Liver (tissue), 9 donors: ENCODE measurements around the gene CWC25. TPM values are rescaled to one million over a fixed set of nuclear protein-coding genes. Genes with fewer than 3 reads are reported as not detected.

Experiments
- DNase-seq: peaks from one replicate; pipeline ENCODE4 v3.0.0-alpha.2; 2017; ENCODE audit warnings: low spot score
- H3K27ac ChIP-seq, 2 donors: one replicate each; pipeline ENCODE4 v1.7.0; 2013; ENCODE audit warnings: inconsistent platforms in 2 of 2, low read length in 2 of 2, control low read depth in 1 of 2, low read depth in 1 of 2, mild to moderate bottlenecking in 1 of 2
- H3K27me3 ChIP-seq, 4 donors: one replicate each; pipeline versions ENCODE4 v1.6.1 to v1.7.0; 2013; ENCODE audit warnings: low read length in 3 of 4, inconsistent platforms in 1 of 4, mild to moderate bottlenecking in 1 of 4, moderate library complexity in 1 of 4; ENCODE audit not compliant: control insufficient read depth in 4 of 4, insufficient read depth in 4 of 4
- H3K36me3 ChIP-seq, 4 donors: one replicate each; pipeline versions ENCODE4 v1.6.1 to v1.7.0; 2013; ENCODE audit warnings: low read length in 3 of 4, mild to moderate bottlenecking in 3 of 4, low read depth in 1 of 4, moderate library complexity in 1 of 4; ENCODE audit not compliant: control insufficient read depth in 4 of 4, insufficient read depth in 3 of 4
- H3K4me1 ChIP-seq, 4 donors: one replicate each; pipeline versions ENCODE4 v1.6.1 to v1.7.0; 2013; ENCODE audit warnings: low read length in 3 of 4, mild to moderate bottlenecking in 3 of 4, moderate library complexity in 1 of 4; ENCODE audit not compliant: control insufficient read depth in 4 of 4, insufficient read depth in 4 of 4
- H3K4me3 ChIP-seq, 3 donors: one replicate each; pipeline versions ENCODE4 v1.6.1 to v1.7.0; 2013; ENCODE audit warnings: low read length in 3 of 3, control low read depth in 1 of 3, low read depth in 1 of 3, mild to moderate bottlenecking in 1 of 3
- H3K9ac ChIP-seq, 2 donors: one replicate each; pipeline ENCODE4 v1.7.0; 2013; ENCODE audit warnings: low read length in 2 of 2, mild to moderate bottlenecking in 2 of 2, moderate library complexity in 2 of 2, control low read depth in 1 of 2, low read depth in 1 of 2
- H3K9me3 ChIP-seq, 4 donors: one replicate each; pipeline versions ENCODE4 v1.6.1 to v1.7.0; 2013; ENCODE audit warnings: low read length in 3 of 4; ENCODE audit not compliant: control insufficient read depth in 4 of 4
- EGR1 ChIP-seq, 2 donors: IDR thresholded peaks; 2 replicates each; pipeline ENCODE4 v1.6.1; 2016 to 2018; ENCODE audit warnings: antibody characterized with exemption in 2 of 2, low read depth in 2 of 2
- FOXA1 ChIP-seq: IDR thresholded peaks from 2 replicates; pipeline ENCODE4 v1.6.1; 2016; ENCODE audit warnings: antibody characterized with exemption
- FOXA2 ChIP-seq: IDR thresholded peaks from 2 replicates; pipeline ENCODE4 v1.6.1; 2016; ENCODE audit warnings: antibody characterized with exemption
- GABPA ChIP-seq, 2 donors: IDR thresholded peaks in 1 of 2; conservative IDR thresholded peaks in 1 of 2; 2 replicates each; pipeline ENCODE4 v1.6.1; 2016; ENCODE audit warnings: antibody characterized with exemption in 2 of 2, mild to moderate bottlenecking in 1 of 2, moderate library complexity in 1 of 2
- HNF4A ChIP-seq, 2 donors: conservative IDR thresholded peaks; 2 replicates each; pipeline ENCODE4 v1.6.1; 2016; ENCODE audit warnings: antibody characterized with exemption in 2 of 2, mild to moderate bottlenecking in 2 of 2
- HNF4G ChIP-seq: IDR thresholded peaks from 2 replicates; pipeline ENCODE4 v1.6.1; 2016; ENCODE audit warnings: antibody characterized with exemption
- JUND ChIP-seq, 2 donors: IDR thresholded peaks; 2 replicates each; pipeline ENCODE4 v1.6.1; 2016; ENCODE audit warnings: antibody characterized with exemption in 2 of 2
- NR2F2 ChIP-seq: IDR thresholded peaks from 2 replicates; pipeline ENCODE4 v1.6.1; 2016; ENCODE audit warnings: antibody characterized with exemption
- RAD21 ChIP-seq, 2 donors: IDR thresholded peaks; 2 replicates each; pipeline ENCODE4 v1.6.1; 2016; ENCODE audit warnings: antibody characterized with exemption in 2 of 2, mild to moderate bottlenecking in 2 of 2
- RXRA ChIP-seq, 2 donors: IDR thresholded peaks; 2 replicates each; pipeline ENCODE4 v1.6.1; 2017 to 2018; ENCODE audit warnings: antibody characterized with exemption in 2 of 2, mild to moderate bottlenecking in 1 of 2
- SP1 ChIP-seq: IDR thresholded peaks from 2 replicates; pipeline ENCODE4 v1.6.1; 2018; ENCODE audit warnings: antibody characterized with exemption, mild to moderate bottlenecking
- TAF1 ChIP-seq: conservative IDR thresholded peaks from 2 replicates; pipeline ENCODE4 v1.6.1; 2016; ENCODE audit warnings: antibody characterized with exemption, mild to moderate bottlenecking
- YY1 ChIP-seq: IDR thresholded peaks from 2 replicates; pipeline ENCODE4 v1.6.1; 2016; ENCODE audit warnings: antibody characterized with exemption, mild to moderate bottlenecking
- WGBS: extraction: QIAGEN DNeasy Blood & Tissue Kit; methylation state at CpG from one replicate; pipeline ENCODE4 v1.1.7; 2013; 5-methylcytosine and 5-hydroxymethylcytosine counted together
- polyA plus RNA-seq, 2 donors: library from polyadenylated mRNA; stranded (reverse) in 1 of 2; unstranded in 1 of 2; fragments of 200-250 nt in 1 of 2; fragments of >200 nt in 1 of 2; fragmentation: Nextera tagmentation in 1 of 2; extraction: Ambion mirVana in 1 of 2; gene quantifications; one replicate each; pipeline versions ENCODE4 v1.2.1 to v1.2.3, GENCODE V29; 2013 to 2015
- total RNA-seq, 2 donors: library from RNA; depleted of rRNA; stranded (reverse); fragments of >200 nt; gene quantifications; one replicate each; pipeline ENCODE4 v1.2.3, GENCODE V29; 2014
- TF ChIP-seq, protein P1 (sequence below): IDR thresholded peaks from 2 replicates; pipeline ENCODE4 v1.6.1; 2016; ENCODE audit warnings: antibody characterized with exemption
- TF ChIP-seq, protein P2 (sequence below): fragments of 150-350 bp; IDR thresholded peaks from 2 replicates; pipeline ENCODE4 v1.5.1; 2017; ENCODE audit warnings: improper control_type of control experiment, low read depth, low read length; ENCODE audit not compliant: missing input control
- TF ChIP-seq, protein P3 (sequence below): IDR thresholded peaks from 2 replicates; pipeline ENCODE4 v1.6.1; 2016; ENCODE audit warnings: antibody characterized with exemption
- TF ChIP-seq, protein P4 (sequence below): IDR thresholded peaks from 2 replicates; pipeline ENCODE4 v1.6.1; 2016; ENCODE audit warnings: antibody characterized with exemption
- TF ChIP-seq, protein P5 (sequence below): IDR thresholded peaks from 2 replicates; pipeline ENCODE4 v1.6.1; 2016; ENCODE audit warnings: antibody characterized with exemption, mild to moderate bottlenecking
- donor health status: healthy.
- donor health status: healthy.
- donor health status: healthy.
- donor health status: healthy.
- donor health status: healthy.

CWC25 gene
- total and polyA plus RNA-seq, 4 donors = 5.7 to 10.0 (median 7.4) TPM

DNA sequence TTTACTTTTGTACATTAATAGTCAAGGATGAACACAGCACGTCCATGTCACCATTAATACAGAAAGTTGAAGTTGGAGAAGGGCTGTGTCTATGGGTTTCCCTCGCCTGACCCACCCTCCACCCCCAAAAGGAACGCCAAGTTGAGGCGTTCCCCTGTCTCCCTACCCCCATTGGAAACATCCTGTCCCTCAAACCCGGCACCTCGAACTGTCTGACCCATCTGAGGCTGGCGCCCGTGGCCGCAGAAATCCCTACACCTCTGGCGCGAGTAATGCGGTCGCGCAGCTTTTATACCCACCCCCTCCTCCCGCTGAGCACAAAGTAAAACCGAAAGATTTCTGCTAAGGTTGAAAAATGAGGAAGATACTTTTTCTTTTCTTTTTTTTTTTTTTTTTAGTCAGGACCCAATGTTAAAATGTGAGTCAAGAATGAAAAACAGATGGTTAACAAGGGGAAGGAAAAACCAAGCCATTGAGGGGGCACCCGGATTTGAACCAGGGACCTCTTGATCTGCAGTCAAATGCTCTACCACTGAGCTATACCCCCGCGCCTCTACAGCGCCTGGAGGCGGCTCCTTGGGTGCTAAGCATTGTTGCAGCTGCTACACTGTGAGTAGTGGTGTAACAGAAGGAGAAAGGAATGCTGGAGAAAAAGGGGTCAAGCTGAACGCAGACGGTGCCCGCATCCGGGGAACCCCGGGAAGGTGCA is 43.9 kb upstream of the CWC25 start:
- peak overlapping the region; percentile 95 to 96 for H3K27ac ChIP-seq
- DNase-seq = peak; percentile 96
- H3K9ac ChIP-seq = peak overlapping the region; percentile 60 to 69
- H3K27me3 ChIP-seq = no peaks in the 10 kb centered on the region
- H3K36me3 ChIP-seq = no peaks in the 10 kb centered on the region
- peak overlapping the region; percentile 74 to 88 (median 76) for H3K4me3 ChIP-seq
- WGBS = 2% methylated on average over 26 of the region's 26 CpGs
- H3K4me1 ChIP-seq = peaks cover 0 to 38% (median 29%) of the 10 kb centered on the region in 4 donors
- no peaks in the 10 kb centered on the region for H3K9me3 ChIP-seq
- TF ChIP-seq HNF4G (no peak), EGR1 (IDR thresholded peaks at IDR 0.05; ENCODE audit: low read depth in 2 of 2) (no peak), FOXA1 (peak; percentile 10), SP1 (no peak), YY1 (peak; percentile 52), GABPA (IDR thresholded peaks at IDR 0.05 in 1 of 2, conservative IDR thresholded peaks at IDR 0.05 in 1 of 2) (no peak), RAD21 (IDR thresholded peaks at IDR 0.05) (peak in 1 of 2 donors; percentile 5), JUND (IDR thresholded peaks at IDR 0.05) (no peak), FOXA2 (no peak), RXRA (IDR thresholded peaks at IDR 0.05) (peak; percentile 26 to 29), TAF1 (peak; percentile 58), NR2F2 (peak; percentile 75), HNF4A (conservative IDR thresholded peaks at IDR 0.05) (peak in 1 of 2 donors; percentile 4)
- TF ChIP-seq, protein P1, sequence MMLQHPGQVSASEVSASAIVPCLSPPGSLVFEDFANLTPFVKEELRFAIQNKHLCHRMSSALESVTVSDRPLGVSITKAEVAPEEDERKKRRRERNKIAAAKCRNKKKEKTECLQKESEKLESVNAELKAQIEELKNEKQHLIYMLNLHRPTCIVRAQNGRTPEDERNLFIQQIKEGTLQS = peak; percentile 99
- TF ChIP-seq, protein P2, sequence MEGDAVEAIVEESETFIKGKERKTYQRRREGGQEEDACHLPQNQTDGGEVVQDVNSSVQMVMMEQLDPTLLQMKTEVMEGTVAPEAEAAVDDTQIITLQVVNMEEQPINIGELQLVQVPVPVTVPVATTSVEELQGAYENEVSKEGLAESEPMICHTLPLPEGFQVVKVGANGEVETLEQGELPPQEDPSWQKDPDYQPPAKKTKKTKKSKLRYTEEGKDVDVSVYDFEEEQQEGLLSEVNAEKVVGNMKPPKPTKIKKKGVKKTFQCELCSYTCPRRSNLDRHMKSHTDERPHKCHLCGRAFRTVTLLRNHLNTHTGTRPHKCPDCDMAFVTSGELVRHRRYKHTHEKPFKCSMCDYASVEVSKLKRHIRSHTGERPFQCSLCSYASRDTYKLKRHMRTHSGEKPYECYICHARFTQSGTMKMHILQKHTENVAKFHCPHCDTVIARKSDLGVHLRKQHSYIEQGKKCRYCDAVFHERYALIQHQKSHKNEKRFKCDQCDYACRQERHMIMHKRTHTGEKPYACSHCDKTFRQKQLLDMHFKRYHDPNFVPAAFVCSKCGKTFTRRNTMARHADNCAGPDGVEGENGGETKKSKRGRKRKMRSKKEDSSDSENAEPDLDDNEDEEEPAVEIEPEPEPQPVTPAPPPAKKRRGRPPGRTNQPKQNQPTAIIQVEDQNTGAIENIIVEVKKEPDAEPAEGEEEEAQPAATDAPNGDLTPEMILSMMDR = no peak
- TF ChIP-seq, protein P3, sequence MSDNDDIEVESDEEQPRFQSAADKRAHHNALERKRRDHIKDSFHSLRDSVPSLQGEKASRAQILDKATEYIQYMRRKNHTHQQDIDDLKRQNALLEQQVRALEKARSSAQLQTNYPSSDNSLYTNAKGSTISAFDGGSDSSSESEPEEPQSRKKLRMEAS = peak; percentile 44
- TF ChIP-seq, protein P4, sequence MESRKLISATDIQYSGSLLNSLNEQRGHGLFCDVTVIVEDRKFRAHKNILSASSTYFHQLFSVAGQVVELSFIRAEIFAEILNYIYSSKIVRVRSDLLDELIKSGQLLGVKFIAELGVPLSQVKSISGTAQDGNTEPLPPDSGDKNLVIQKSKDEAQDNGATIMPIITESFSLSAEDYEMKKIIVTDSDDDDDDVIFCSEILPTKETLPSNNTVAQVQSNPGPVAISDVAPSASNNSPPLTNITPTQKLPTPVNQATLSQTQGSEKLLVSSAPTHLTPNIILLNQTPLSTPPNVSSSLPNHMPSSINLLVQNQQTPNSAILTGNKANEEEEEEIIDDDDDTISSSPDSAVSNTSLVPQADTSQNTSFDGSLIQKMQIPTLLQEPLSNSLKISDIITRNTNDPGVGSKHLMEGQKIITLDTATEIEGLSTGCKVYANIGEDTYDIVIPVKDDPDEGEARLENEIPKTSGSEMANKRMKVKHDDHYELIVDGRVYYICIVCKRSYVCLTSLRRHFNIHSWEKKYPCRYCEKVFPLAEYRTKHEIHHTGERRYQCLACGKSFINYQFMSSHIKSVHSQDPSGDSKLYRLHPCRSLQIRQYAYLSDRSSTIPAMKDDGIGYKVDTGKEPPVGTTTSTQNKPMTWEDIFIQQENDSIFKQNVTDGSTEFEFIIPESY = peak; percentile 29
- TF ChIP-seq, protein P5, sequence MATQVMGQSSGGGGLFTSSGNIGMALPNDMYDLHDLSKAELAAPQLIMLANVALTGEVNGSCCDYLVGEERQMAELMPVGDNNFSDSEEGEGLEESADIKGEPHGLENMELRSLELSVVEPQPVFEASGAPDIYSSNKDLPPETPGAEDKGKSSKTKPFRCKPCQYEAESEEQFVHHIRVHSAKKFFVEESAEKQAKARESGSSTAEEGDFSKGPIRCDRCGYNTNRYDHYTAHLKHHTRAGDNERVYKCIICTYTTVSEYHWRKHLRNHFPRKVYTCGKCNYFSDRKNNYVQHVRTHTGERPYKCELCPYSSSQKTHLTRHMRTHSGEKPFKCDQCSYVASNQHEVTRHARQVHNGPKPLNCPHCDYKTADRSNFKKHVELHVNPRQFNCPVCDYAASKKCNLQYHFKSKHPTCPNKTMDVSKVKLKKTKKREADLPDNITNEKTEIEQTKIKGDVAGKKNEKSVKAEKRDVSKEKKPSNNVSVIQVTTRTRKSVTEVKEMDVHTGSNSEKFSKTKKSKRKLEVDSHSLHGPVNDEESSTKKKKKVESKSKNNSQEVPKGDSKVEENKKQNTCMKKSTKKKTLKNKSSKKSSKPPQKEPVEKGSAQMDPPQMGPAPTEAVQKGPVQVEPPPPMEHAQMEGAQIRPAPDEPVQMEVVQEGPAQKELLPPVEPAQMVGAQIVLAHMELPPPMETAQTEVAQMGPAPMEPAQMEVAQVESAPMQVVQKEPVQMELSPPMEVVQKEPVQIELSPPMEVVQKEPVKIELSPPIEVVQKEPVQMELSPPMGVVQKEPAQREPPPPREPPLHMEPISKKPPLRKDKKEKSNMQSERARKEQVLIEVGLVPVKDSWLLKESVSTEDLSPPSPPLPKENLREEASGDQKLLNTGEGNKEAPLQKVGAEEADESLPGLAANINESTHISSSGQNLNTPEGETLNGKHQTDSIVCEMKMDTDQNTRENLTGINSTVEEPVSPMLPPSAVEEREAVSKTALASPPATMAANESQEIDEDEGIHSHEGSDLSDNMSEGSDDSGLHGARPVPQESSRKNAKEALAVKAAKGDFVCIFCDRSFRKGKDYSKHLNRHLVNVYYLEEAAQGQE = no peak
